HL-60 (cell line): ENCODE results near the gene SGMS1.

Experiments used
- DNase-seq, 2 experiments: peaks; one replicate each; pipeline ENCODE4 v3.0.0-alpha.2; 2010 to 2020; ENCODE audit warnings: low read depth in 1 of 2, low spot score in 1 of 2
- H3K27ac ChIP-seq: fragments of 250-450 bp; sonication (Bioruptor Pico); replicated peaks from 2 replicates; pipeline ENCODE4 v1.5.1; 2020; ENCODE audit warnings: mild to moderate bottlenecking, moderate library complexity
- H3K27me3 ChIP-seq: fragments of 250-450 bp; sonication (Bioruptor Pico); 2 replicates; pipeline ENCODE4 v1.5.1; 2021; ENCODE audit warnings: mild to moderate bottlenecking, moderate library complexity; ENCODE audit not compliant: insufficient read depth, poor library complexity, severe bottlenecking
- H3K4me3 ChIP-seq: replicated peaks from 2 replicates; pipeline ENCODE4 v1.5.1; 2011; ENCODE audit warnings: mild to moderate bottlenecking, control low read depth, low read length; ENCODE audit not compliant: insufficient read depth
- CTCF ChIP-seq: IDR thresholded peaks from one replicate; pipeline ENCODE4 v1.5.1; 2011; ENCODE audit warnings: low read length, control low read depth, inconsistent platforms; ENCODE audit not compliant: insufficient read depth
- GABPA ChIP-seq: IDR thresholded peaks from 2 replicates; pipeline ENCODE4 v1.6.1; 2012; ENCODE audit warnings: low read depth
- POLR2AphosphoS5 ChIP-seq: IDR thresholded peaks from 2 replicates; pipeline ENCODE4 v1.6.1; 2012; ENCODE audit warnings: low read depth
- REST ChIP-seq: IDR thresholded peaks from 2 replicates; pipeline ENCODE4 v1.6.1; 2012; ENCODE audit warnings: low read depth; ENCODE audit not compliant: insufficient replicate concordance
- SPI1 ChIP-seq: IDR thresholded peaks from 2 replicates; pipeline ENCODE4 v1.6.1; 2012; ENCODE audit warnings: low read depth, mild to moderate bottlenecking, borderline replicate concordance

SGMS1 gene

GRCh38 chr10:50529660-50530059 lies 94.1 kb downstream of the SGMS1 start:
- no peak overlapping the region for H3K4me3 ChIP-seq
- no peak for TF ChIP-seq CTCF
- no peak for TF ChIP-seq REST
- no peak for TF ChIP-seq GABPA
- TF ChIP-seq POLR2AphosphoS5: no peak
- TF ChIP-seq SPI1: no peak
- no peak for DNase-seq
- no peak overlapping the region for H3K27ac ChIP-seq
- no peaks in the 10 kb centered on the region for H3K27me3 ChIP-seq

- H3K27ac ChIP-seq: no peak overlapping the region
- TF ChIP-seq POLR2AphosphoS5 (no peak), CTCF (no peak), GABPA (no peak), REST (no peak)
Observed at GRCh38 chr10:50528206-50528605, 95.5 kb downstream of the SGMS1 start.

GRCh38 chr10:50527442-50528043 lies 96.2 kb downstream of the SGMS1 start:
- H3K4me3 ChIP-seq: no peak overlapping the region
- no peak for DNase-seq
- no peaks in the 10 kb centered on the region for H3K27me3 ChIP-seq
- no peak overlapping the region for H3K27ac ChIP-seq
- TF ChIP-seq CTCF: no peak
- TF ChIP-seq REST: no peak
- TF ChIP-seq GABPA: no peak
- TF ChIP-seq SPI1: no peak
- TF ChIP-seq POLR2AphosphoS5: no peak

More at GRCh38 chr10:50528206-50528605, 95.5 kb downstream of the SGMS1 start:
- Histone ChIP-seq H3K4me3 (no peak overlapping the region), H3K27me3 (no peaks in the 10 kb centered on the region)
- no peak for DNase-seq
